Posterior vena cava (tissue), 2 donors: ENCODE data around the gene TIMP2. TPM values are rescaled to one million over a fixed set of nuclear protein-coding genes. Genes with fewer than 3 reads are reported as not detected.

ENCODE experiments used
- DNase-seq: peaks from one replicate; pipeline ENCODE4 v3.0.0-alpha.2; 2020; ENCODE audit warnings: low spot score
- intact Hi-C, 2 donors: fragments of 100-400 bp; cut with DNase I; formaldehyde crosslinking; loops; one replicate each; pipeline versions ENCODE4 v1.14.1 to v1.14.2; 2022 to 2023
- total RNA-seq, 2 donors: library from RNA; stranded (reverse); fragmentation: NEBNext Ultra II Directional; extraction: Animal tissue kit (Norgen Biotek cat#: 25700); gene quantifications; one replicate each; pipeline ENCODE4 v1.2.1, GENCODE V29; 2021
- donor health status: DM: yes; HTN: yes; CAD: no.
- donor health status: DM: yes; HTN: yes; CAD: no.

The TIMP2 gene
- total RNA-seq, 2 donors from 2014 or later, result 484 to 701 TPM

GRCh38 chr17:78862073-78863023 lies 62.8 kb downstream of the TIMP2 start:
- intact Hi-C loops, result loop anchor here (5.0 kb wide), 1 partner anchor 110 kb away; no protein-coding TSS in a partner anchor
- peak; percentile 97 for DNase-seq

GRCh38 chr17:78861229-78861628 lies 64.0 kb downstream of the TIMP2 start:
- intact Hi-C loops, result loop anchor here (5.0 kb wide), 1 partner anchor 111 kb away; no protein-coding TSS in a partner anchor
- DNase-seq, result no peak

- intact Hi-C loops, result no loop called here
- DNase-seq, result no peak
These were observed 66.1 kb downstream of the TIMP2 start for GRCh38 chr17:78859051-78859450.

GRCh38 chr17:78857266-78857665 lies 67.9 kb downstream of the TIMP2 start:
- no peak for DNase-seq
- intact Hi-C loops, result no loop called here

- no peak for DNase-seq
- intact Hi-C loops, result no loop called here
These were observed 69.5 kb downstream of the TIMP2 start for GRCh38 chr17:78855561-78856165.

GRCh38 chr17:78854508-78854907 lies 70.7 kb downstream of the TIMP2 start:
- intact Hi-C loops, result no loop called here

GRCh38 chr17:78853926-78854394 lies 71.2 kb downstream of the TIMP2 start:
- DNase-seq, result no peak
- intact Hi-C loops, result no loop called here

More at GRCh38 chr17:78854508-78854907, 70.7 kb downstream of the TIMP2 start:
- DNase-seq, result no peak

- intact Hi-C loops, result no loop called here
- no peak for DNase-seq
These were observed 72.5 kb downstream of the TIMP2 start for GRCh38 chr17:78852709-78853121.

GRCh38 chr17:78849026-78849425 lies 76.2 kb downstream of the TIMP2 start:
- intact Hi-C loops, result no loop called here

GRCh38 chr17:78847052-78847451 lies 78.1 kb downstream of the TIMP2 start:
- intact Hi-C loops, result no loop called here
- DNase-seq, result no peak

More at GRCh38 chr17:78849026-78849425, 76.2 kb downstream of the TIMP2 start:
- DNase-seq, result no peak

GRCh38 chr17:78844301-78845005 lies 80.7 kb downstream of the TIMP2 start:
- no peak for DNase-seq

GRCh38 chr17:78842881-78843565 lies 82.2 kb downstream of the TIMP2 start:
- no peak for DNase-seq

More at GRCh38 chr17:78844301-78845005, 80.7 kb downstream of the TIMP2 start:
- intact Hi-C loops, result no loop called here

GRCh38 chr17:78840780-78841611 lies 84.2 kb downstream of the TIMP2 start, which contains the start of gene USP36:
Gene USP36, minus strand, starts transcription at chr17:78840814. Its CDS starts 4,451 bp downstream, at chr17:78836363.
- intact Hi-C loops, result no loop called here

More at GRCh38 chr17:78842881-78843565, 82.2 kb downstream of the TIMP2 start:
- intact Hi-C loops, result no loop called here

GRCh38 chr17:78840530-78840779 lies 84.7 kb downstream of the TIMP2 start:
- intact Hi-C loops, result no loop called here
- DNase-seq, result no peak

More at GRCh38 chr17:78840780-78841611, 84.2 kb downstream of the TIMP2 start, which contains the start of gene USP36:
- peak; percentile 100 for DNase-seq

GRCh38 chr17:78839762-78840529 lies 85.2 kb downstream of the TIMP2 start:
- intact Hi-C loops, result no loop called here
- DNase-seq, result peak; percentile 89

GRCh38 chr17:78839235-78839761 lies 85.9 kb downstream of the TIMP2 start:
- intact Hi-C loops, result no loop called here
- no peak for DNase-seq

GRCh38 chr17:78838574-78839005 lies 86.6 kb downstream of the TIMP2 start:
- peak; percentile 79 for DNase-seq
- intact Hi-C loops, result no loop called here
